ENCODE data around the gene TNNT3. TPM values are rescaled to one million over a fixed set of nuclear protein-coding genes. Genes with fewer than 3 reads are reported as not detected.

TNNT3 gene
- total RNA-seq, 1 donor from 2014 or later, result not detected

- Mint-ChIP-seq H3K27me3 (ENCODE audit: unreplicated experiment) (peaks cover 5% of the 10 kb centered on the region), H3K4me3 (ENCODE audit: unreplicated experiment) (no peak overlapping the region), H3K27ac (ENCODE audit: unreplicated experiment) (no peak overlapping the region), H3K9me3 (ENCODE audit: unreplicated experiment) (no peaks in the 10 kb centered on the region), H3K36me3 (ENCODE audit: low read depth, unreplicated experiment) (no peaks in the 10 kb centered on the region), H3K4me1 (ENCODE audit: unreplicated experiment) (no peaks in the 10 kb centered on the region)
- no peak for TF ChIP-seq CTCF (IDR thresholded peaks at IDR 0.05; ENCODE audit: unreplicated experiment)
- no peak for DNase-seq (ENCODE audit: low spot score)
Observed at GRCh38 chr11:1930462-1930830, 10.9 kb downstream of the TNNT3 start.

GRCh38 chr11:1931341-1932104, 12.0 kb downstream of the TNNT3 start:
- no peak overlapping the region for H3K4me3 Mint-ChIP-seq (ENCODE audit: unreplicated experiment)
- no peaks in the 10 kb centered on the region for H3K4me1 Mint-ChIP-seq (ENCODE audit: unreplicated experiment)
- no peak overlapping the region for H3K27ac Mint-ChIP-seq (ENCODE audit: unreplicated experiment)
- H3K9me3 Mint-ChIP-seq (ENCODE audit: unreplicated experiment), result no peaks in the 10 kb centered on the region
- no peaks in the 10 kb centered on the region for H3K36me3 Mint-ChIP-seq (ENCODE audit: low read depth, unreplicated experiment)
- TF ChIP-seq CTCF (IDR thresholded peaks at IDR 0.05; ENCODE audit: unreplicated experiment), result no peak
- H3K27me3 Mint-ChIP-seq (ENCODE audit: unreplicated experiment), result peaks cover 3% of the 10 kb centered on the region
- no peak for DNase-seq (ENCODE audit: low spot score)

- no peaks in the 10 kb centered on the region for H3K4me1 Mint-ChIP-seq (ENCODE audit: unreplicated experiment)
Observed at GRCh38 chr11:1932105-1932480, 12.6 kb downstream of the TNNT3 start.

GRCh38 chr11:1932681-1933080, 13.2 kb downstream of the TNNT3 start:
- Mint-ChIP-seq H3K4me3 (ENCODE audit: unreplicated experiment) (no peak overlapping the region), H3K27me3 (ENCODE audit: unreplicated experiment) (peaks cover 3% of the 10 kb centered on the region), H3K27ac (ENCODE audit: unreplicated experiment) (no peak overlapping the region), H3K36me3 (ENCODE audit: low read depth, unreplicated experiment) (no peaks in the 10 kb centered on the region), H3K4me1 (ENCODE audit: unreplicated experiment) (no peaks in the 10 kb centered on the region), H3K9me3 (ENCODE audit: unreplicated experiment) (no peaks in the 10 kb centered on the region)
- DNase-seq (ENCODE audit: low spot score), result no peak
- TF ChIP-seq CTCF (IDR thresholded peaks at IDR 0.05; ENCODE audit: unreplicated experiment), result no peak

More at GRCh38 chr11:1932105-1932480, 12.6 kb downstream of the TNNT3 start:
- no peak overlapping the region for H3K4me3 Mint-ChIP-seq (ENCODE audit: unreplicated experiment)
- peaks cover 3% of the 10 kb centered on the region for H3K27me3 Mint-ChIP-seq (ENCODE audit: unreplicated experiment)
- no peaks in the 10 kb centered on the region for H3K36me3 Mint-ChIP-seq (ENCODE audit: low read depth, unreplicated experiment)
- H3K9me3 Mint-ChIP-seq (ENCODE audit: unreplicated experiment), result no peaks in the 10 kb centered on the region
- no peak for DNase-seq (ENCODE audit: low spot score)
- H3K27ac Mint-ChIP-seq (ENCODE audit: unreplicated experiment), result no peak overlapping the region
- no peak for TF ChIP-seq CTCF (IDR thresholded peaks at IDR 0.05; ENCODE audit: unreplicated experiment)

Measured in endothelial cell (in vitro differentiated cells).